Common myeloid progenitor, CD34-positive (primary cell): ENCODE data around the gene PPP1R8.

Experiments
- CTCF ChIA-PET: fragments of 350-600 bp; sonication (Branson Sonifier 250); formaldehyde crosslinking; loops from one replicate; lab custom pipeline; 2021; ENCODE audit warnings: antibody characterized with exemption; lab: Charles Lee
- POLR2A ChIA-PET: fragments of 350-600 bp; sonication (Branson Sonifier 250); formaldehyde crosslinking; loops from one replicate; lab custom pipeline; 2021; ENCODE audit warnings: antibody characterized with exemption; lab: Charles Lee
- DNase-seq, 3 donors: peaks; one replicate each; pipeline versions ENCODE4 v3.0.0 to v3.0.0-alpha.2; 2013
- H3K27ac ChIP-seq, 2 experiments: 1 replicate in 1 of 2; 2 replicates in 1 of 2; pipeline ENCODE4 v1.7.0; 2013; ENCODE audit warnings: inconsistent platforms in 2 of 2, low read length in 2 of 2, mild to moderate bottlenecking in 2 of 2, low read depth in 1 of 2, moderate library complexity in 1 of 2; ENCODE audit not compliant: severe bottlenecking in 2 of 2, insufficient read depth in 1 of 2, poor library complexity in 1 of 2
- H3K27me3 ChIP-seq, 5 experiments: replicated peaks in 2 of 5; 1 replicate in 3 of 5; 2 replicates in 2 of 5; pipeline versions ENCODE4 v1.6.1 to v1.7.0; 2013; ENCODE audit warnings: low read length in 4 of 5, mild to moderate bottlenecking in 2 of 5, moderate library complexity in 2 of 5, inconsistent platforms in 1 of 5; ENCODE audit not compliant: insufficient read depth in 5 of 5, control insufficient read depth in 4 of 5
- H3K36me3 ChIP-seq, 4 experiments: 1 replicate in 2 of 4; 2 replicates in 2 of 4; pipeline versions ENCODE4 v1.6.1 to v1.7.0; 2013; ENCODE audit warnings: low read length in 3 of 4, control low read depth in 1 of 4, mild to moderate bottlenecking in 1 of 4; ENCODE audit not compliant: control insufficient read depth in 4 of 4, insufficient read depth in 4 of 4
- H3K4me1 ChIP-seq, 4 experiments: 1 replicate in 3 of 4; 2 replicates in 1 of 4; pipeline versions ENCODE4 v1.6.1 to v1.7.1; 2013; ENCODE audit warnings: low read length in 3 of 4, mild to moderate bottlenecking in 3 of 4, control low read depth in 1 of 4, inconsistent platforms in 1 of 4, moderate library complexity in 1 of 4; ENCODE audit not compliant: control insufficient read depth in 4 of 4, insufficient read depth in 4 of 4; ENCODE audit errors: control extremely low read depth in 1 of 4
- H3K4me3 ChIP-seq, 7 experiments: 1 replicate in 4 of 7; 2 replicates in 3 of 7; pipeline versions ENCODE4 v1.5.1 to v1.7.0; 2013; ENCODE audit warnings: mild to moderate bottlenecking in 7 of 7, low read length in 6 of 7, moderate library complexity in 6 of 7, inconsistent platforms in 2 of 7, low read depth in 2 of 7, control low read depth in 1 of 7; ENCODE audit not compliant: insufficient read depth in 4 of 7, control insufficient read depth in 1 of 7; ENCODE audit errors: extremely low read depth in 1 of 7
- H3K9me3 ChIP-seq, 5 experiments: 1 replicate in 4 of 5; 2 replicates in 1 of 5; pipeline versions ENCODE4 v1.6.1 to v1.7.1; 2013; ENCODE audit warnings: low read length in 4 of 5, mild to moderate bottlenecking in 2 of 5, inconsistent platforms in 1 of 5, low read depth in 1 of 5, moderate library complexity in 1 of 5; ENCODE audit not compliant: control insufficient read depth in 4 of 5, insufficient read depth in 2 of 5; ENCODE audit errors: control extremely low read depth in 1 of 5
- WGBS: methylation state at CpG from one replicate; pipeline ENCODE4 v1.1.5; 2013; ENCODE audit not compliant: insufficient coverage; 5-methylcytosine and 5-hydroxymethylcytosine counted together

The PPP1R8 gene

GRCh38 chr1:27831568-27832410 is 1.2 kb downstream of the PPP1R8 start:
- Histone ChIP-seq H3K27me3 (no peaks in the 10 kb centered on the region), H3K9me3 (no peaks in the 10 kb centered on the region), H3K4me3 (peak overlapping the region in 6 of 7 experiments; percentile 78 to 97 (median 95)), H3K4me1 (peaks cover 6 to 18% (median 12%) of the 10 kb centered on the region in 4 experiments), H3K36me3 (peaks cover 0 to 26% (median 18%) of the 10 kb centered on the region in 4 experiments), H3K27ac (peak overlapping the region; percentile 94 to 96)
- 61% methylated on average over 7 of the region's 10 CpGs for WGBS
- CTCF ChIA-PET = interaction anchor here (0.7 to 1.6 kb wide), 2 partner anchors 10 to 149 kb away, joined by 3 to 5 read pairs; no protein-coding TSS in a partner anchor
- POLR2A ChIA-PET = interaction anchor here (0.8 kb wide), 1 partner anchor 109 kb away, joined by 3 read pairs; no protein-coding TSS in a partner anchor
- DNase-seq = no peak

- H3K4me1 ChIP-seq = peaks cover 6 to 18% (median 12%) of the 10 kb centered on the region in 4 experiments
- H3K4me3 ChIP-seq = no peak overlapping the region
- peaks cover 0 to 26% (median 18%) of the 10 kb centered on the region in 4 experiments for H3K36me3 ChIP-seq
- ChIA-PET POLR2A (no interaction called here), CTCF (interaction anchor here (1.6 to 1.8 kb wide), 2 partner anchors 9 to 17 kb away, joined by 4 to 5 read pairs; no protein-coding TSS in a partner anchor)
- H3K27ac ChIP-seq = no peak overlapping the region
- no peaks in the 10 kb centered on the region for H3K9me3 ChIP-seq
- DNase-seq = no peak
- no CpG with 5 or more reads among the region's 2 CpGs for WGBS
- no peaks in the 10 kb centered on the region for H3K27me3 ChIP-seq
Observed at GRCh38 chr1:27832762-27833161, 2.2 kb downstream of the PPP1R8 start.

- Histone ChIP-seq H3K4me3 (no peak overlapping the region), H3K4me1 (peaks cover 6 to 18% (median 12%) of the 10 kb centered on the region in 4 experiments), H3K9me3 (no peaks in the 10 kb centered on the region), H3K27me3 (no peaks in the 10 kb centered on the region), H3K27ac (no peak overlapping the region), H3K36me3 (peaks cover 0 to 26% (median 18%) of the 10 kb centered on the region in 4 experiments)
- ChIA-PET CTCF (interaction anchor here (1.4 to 1.8 kb wide), 2 partner anchors 16 to 23 kb away, joined by 4 to 7 read pairs; no protein-coding TSS in a partner anchor), POLR2A (no interaction called here)
- DNase-seq = no peak
- 100% methylated on average over 1 of the region's 3 CpGs for WGBS
Observed at GRCh38 chr1:27833470-27833869, 2.9 kb downstream of the PPP1R8 start.

- Histone ChIP-seq H3K4me1 (peaks cover 6 to 17% (median 12%) of the 10 kb centered on the region in 4 experiments), H3K27ac (peak overlapping the region in 1 of 2 experiments; percentile 8), H3K36me3 (peaks cover 4 to 39% (median 27%) of the 10 kb centered on the region in 4 experiments), H3K4me3 (no peak overlapping the region), H3K9me3 (no peaks in the 10 kb centered on the region), H3K27me3 (no peaks in the 10 kb centered on the region)
- CTCF ChIA-PET = interaction anchor here (1.5 kb wide), 1 partner anchor 166 kb away, joined by 3 read pairs; no protein-coding TSS in a partner anchor
- POLR2A ChIA-PET = interaction anchor here (0.5 kb wide), 1 partner anchor 998 kb away, joined by 4 read pairs; no protein-coding TSS in a partner anchor
- DNase-seq = no peak
Observed at GRCh38 chr1:27835046-27835445, 4.5 kb downstream of the PPP1R8 start.

GRCh38 chr1:27835501-27835900 is 4.9 kb downstream of the PPP1R8 start:
- H3K27me3 ChIP-seq = no peaks in the 10 kb centered on the region
- peaks cover 6 to 43% (median 31%) of the 10 kb centered on the region in 4 experiments for H3K36me3 ChIP-seq
- H3K4me1 ChIP-seq = peaks cover 6 to 17% (median 12%) of the 10 kb centered on the region in 4 experiments
- H3K9me3 ChIP-seq = no peaks in the 10 kb centered on the region
- H3K27ac ChIP-seq = peak overlapping the region in 1 of 2 experiments; percentile 8
- no CpG with 5 or more reads among the region's 1 CpG for WGBS
- ChIA-PET POLR2A (no interaction called here), CTCF (interaction anchor here (1.5 kb wide), 1 partner anchor 167 kb away, joined by 3 read pairs; no protein-coding TSS in a partner anchor)
- DNase-seq = no peak
- H3K4me3 ChIP-seq = no peak overlapping the region

GRCh38 chr1:27849951-27850350 is 19.4 kb downstream of the PPP1R8 start:
- no peak for DNase-seq
- Histone ChIP-seq H3K27me3 (no peaks in the 10 kb centered on the region), H3K4me3 (no peak overlapping the region), H3K4me1 (no peaks in the 10 kb centered on the region), H3K36me3 (peaks cover 17 to 58% (median 39%) of the 10 kb centered on the region in 4 experiments), H3K27ac (no peak overlapping the region), H3K9me3 (no peaks in the 10 kb centered on the region)
- POLR2A ChIA-PET = no interaction called here
- CTCF ChIA-PET = interaction anchor here (1.0 to 1.6 kb wide), 4 partner anchors 8 to 91 kb away, joined by 3 to 5 read pairs (median 4); no protein-coding TSS in a partner anchor
- WGBS = 98% methylated on average over 6 of the region's 7 CpGs
